ENCODE data around the gene CATSPERZ.
"Not testable (repeated sequence)": the region's sequence is repeated elsewhere in the genome, so short reads cannot be mapped to it uniquely, and the experiment has no call there.

The CATSPERZ gene

GRCh38 chr11:64314805-64315561 is 14.8 kb downstream of the CATSPERZ start:
- no peak overlapping the region for H3K27ac ChIP-seq (replicated peaks)
- no peak for DNase-seq (ENCODE audit: low read depth in 1 of 2, low spot score in 1 of 2)
- H3K4me3 ChIP-seq (replicated peaks; ENCODE audit: insufficient read depth, low read length), result no peak overlapping the region
- no peak for TF ChIP-seq CTCF (IDR thresholded peaks at IDR 0.05; ENCODE audit: insufficient read depth, low read length)
- TF ChIP-seq GABPA (IDR thresholded peaks at IDR 0.05; ENCODE audit: low read depth), result no peak
- no peak for TF ChIP-seq SPI1 (IDR thresholded peaks at IDR 0.05; ENCODE audit: borderline replicate concordance, low read depth)
- TF ChIP-seq REST (IDR thresholded peaks at IDR 0.05; ENCODE audit: insufficient replicate concordance, low read depth), result no peak
- TF ChIP-seq POLR2AphosphoS5 (IDR thresholded peaks at IDR 0.05; ENCODE audit: low read depth), result no peak
- no peaks in the 10 kb centered on the region for H3K27me3 ChIP-seq (ENCODE audit: insufficient read depth, poor library complexity, severe bottlenecking)

- not testable (repeated sequence) for DNase-seq (ENCODE audit: low read depth in 1 of 2, low spot score in 1 of 2); H3K27me3 ChIP-seq (ENCODE audit: insufficient read depth, poor library complexity, severe bottlenecking)
- peak overlapping the region; percentile 92 for H3K4me3 ChIP-seq (replicated peaks; ENCODE audit: insufficient read depth, low read length)
- H3K27ac ChIP-seq (replicated peaks), result peak overlapping the region; percentile 96
Measured at GRCh38 chr11:64315667-64316526, 15.7 kb downstream of the CATSPERZ start.

GRCh38 chr11:64316672-64317324 is 16.6 kb downstream of the CATSPERZ start:
- DNase-seq (ENCODE audit: low read depth in 1 of 2, low spot score in 1 of 2), result peak in 1 of 2 experiments; percentile 51
- peak overlapping the region; percentile 96 for H3K27ac ChIP-seq (replicated peaks)
- H3K27me3 ChIP-seq (ENCODE audit: insufficient read depth, poor library complexity, severe bottlenecking), result no peaks in the 10 kb centered on the region
- TF ChIP-seq POLR2AphosphoS5 (IDR thresholded peaks at IDR 0.05; ENCODE audit: low read depth) (no peak), SPI1 (IDR thresholded peaks at IDR 0.05; ENCODE audit: borderline replicate concordance, low read depth) (no peak), CTCF (IDR thresholded peaks at IDR 0.05; ENCODE audit: insufficient read depth, low read length) (no peak), REST (IDR thresholded peaks at IDR 0.05; ENCODE audit: insufficient replicate concordance, low read depth) (no peak), GABPA (IDR thresholded peaks at IDR 0.05; ENCODE audit: low read depth) (no peak)
- peak overlapping the region; percentile 92 for H3K4me3 ChIP-seq (replicated peaks; ENCODE audit: insufficient read depth, low read length)

Measured in HL-60 (cell line).